Mesenchymal stem cell (in vitro differentiated cells and primary cell): ENCODE data around the gene TAOK1.
A peak's percentile ranks its signal among the peaks of the same experiment; 100 is the strongest.

Source experiments
- DNase-seq: peaks from one replicate; pipeline ENCODE4 v3.0.0-alpha.2; 2013
- H2AFZ ChIP-seq: one replicate; pipeline ENCODE4 v1.6.1; 2013; ENCODE audit warnings: low read depth, mild to moderate bottlenecking, control low read depth, inconsistent platforms, low read length, moderate library complexity
- H2AK5ac ChIP-seq: 2 replicates; pipeline ENCODE4 v1.6.1; 2013; ENCODE audit warnings: low read length, moderate library complexity, mild to moderate bottlenecking, inconsistent platforms; ENCODE audit not compliant: severe bottlenecking
- H2BK120ac ChIP-seq: one replicate; pipeline ENCODE4 v1.6.1; 2013; ENCODE audit warnings: low read depth, mild to moderate bottlenecking, inconsistent platforms, low read length, moderate library complexity
- H2BK12ac ChIP-seq, 2 experiments: one replicate each; pipeline ENCODE4 v1.6.1; 2013; ENCODE audit warnings: inconsistent platforms in 2 of 2, low read length in 2 of 2, mild to moderate bottlenecking in 2 of 2, moderate library complexity in 2 of 2, control low read depth in 1 of 2
- H2BK15ac ChIP-seq: one replicate; pipeline ENCODE4 v1.6.1; 2013; ENCODE audit warnings: mild to moderate bottlenecking, low read depth, inconsistent platforms; ENCODE audit not compliant: poor library complexity, severe bottlenecking
- H2BK5ac ChIP-seq: 2 replicates; pipeline ENCODE4 v1.6.1; 2013; ENCODE audit warnings: low read depth, mild to moderate bottlenecking, low read length, control low read depth, inconsistent platforms; ENCODE audit not compliant: poor library complexity, severe bottlenecking
- H3K14ac ChIP-seq, 2 experiments: one replicate each; pipeline ENCODE4 v1.6.1; 2013; ENCODE audit warnings: inconsistent platforms in 2 of 2, low read length in 2 of 2, control low read depth in 1 of 2, mild to moderate bottlenecking in 1 of 2, moderate library complexity in 1 of 2
- H3K18ac ChIP-seq, 2 experiments: one replicate each; pipeline ENCODE4 v1.6.1; 2013; ENCODE audit warnings: inconsistent platforms in 2 of 2, low read length in 2 of 2, control low read depth in 1 of 2, low read depth in 1 of 2, mild to moderate bottlenecking in 1 of 2
- H3K23ac ChIP-seq, 2 experiments: one replicate each; pipeline ENCODE4 v1.6.1; 2013; ENCODE audit warnings: inconsistent platforms in 2 of 2, low read length in 2 of 2, mild to moderate bottlenecking in 2 of 2, moderate library complexity in 2 of 2, control low read depth in 1 of 2
- H3K27ac ChIP-seq: 2 replicates; pipeline ENCODE4 v1.5.1; 2013; ENCODE audit warnings: mild to moderate bottlenecking, moderate library complexity, low read length, control low read depth, inconsistent platforms; ENCODE audit not compliant: poor library complexity, severe bottlenecking
- H3K27me3 ChIP-seq, 2 experiments: 2 replicates each; pipeline versions ENCODE4 v1.6.1 to v1.7.0; 2013; ENCODE audit warnings: low read length in 2 of 2, mild to moderate bottlenecking in 2 of 2, moderate library complexity in 2 of 2, control low read depth in 1 of 2, inconsistent platforms in 1 of 2; ENCODE audit not compliant: control insufficient read depth in 1 of 2, insufficient read depth in 1 of 2
- H3K36me3 ChIP-seq, 2 experiments: 2 replicates each; pipeline versions ENCODE4 v1.6.1 to v1.7.0; 2013; ENCODE audit warnings: low read length in 2 of 2, control low read depth in 1 of 2, inconsistent platforms in 1 of 2, low read depth in 1 of 2, mild to moderate bottlenecking in 1 of 2; ENCODE audit not compliant: insufficient read depth in 2 of 2, control insufficient read depth in 1 of 2
- H3K4ac ChIP-seq, 2 experiments: one replicate each; pipeline ENCODE4 v1.6.1; 2013; ENCODE audit warnings: inconsistent platforms in 2 of 2, low read length in 2 of 2, mild to moderate bottlenecking in 2 of 2, moderate library complexity in 2 of 2, control low read depth in 1 of 2, low read depth in 1 of 2
- H3K4me1 ChIP-seq: 2 replicates; pipeline ENCODE4 v1.6.1; 2013; ENCODE audit warnings: low read depth, low read length, control low read depth; ENCODE audit not compliant: control insufficient read depth, insufficient read depth
- H3K4me2 ChIP-seq: 2 replicates; pipeline ENCODE4 v1.6.1; 2013; ENCODE audit warnings: low read length, mild to moderate bottlenecking, inconsistent platforms; ENCODE audit not compliant: poor library complexity, severe bottlenecking
- H3K4me3 ChIP-seq, 2 experiments: 2 replicates each; pipeline versions ENCODE4 v1.5.1 to v1.7.0; 2013; ENCODE audit warnings: low read length in 2 of 2, mild to moderate bottlenecking in 2 of 2, control low read depth in 1 of 2, low read depth in 1 of 2; ENCODE audit not compliant: insufficient read depth in 1 of 2
- H3K79me1 ChIP-seq: replicated peaks from 2 replicates; pipeline ENCODE4 v1.6.1; 2013; ENCODE audit warnings: mild to moderate bottlenecking, control low read depth, low read length, inconsistent platforms; ENCODE audit not compliant: poor library complexity, severe bottlenecking
- H3K9ac ChIP-seq: 2 replicates; pipeline ENCODE4 v1.7.0; 2013; ENCODE audit warnings: mild to moderate bottlenecking, low read length, moderate library complexity
- H3K9me3 ChIP-seq: 2 replicates; pipeline ENCODE4 v1.7.0; 2013; ENCODE audit warnings: mild to moderate bottlenecking, low read length; ENCODE audit not compliant: control insufficient read depth
- H4K8ac ChIP-seq: one replicate; pipeline ENCODE4 v1.6.1; 2013; ENCODE audit warnings: inconsistent platforms, mild to moderate bottlenecking, low read length, moderate library complexity
- H4K91ac ChIP-seq: one replicate; pipeline ENCODE4 v1.6.1; 2013; ENCODE audit warnings: mild to moderate bottlenecking, low read length, inconsistent platforms
- WGBS: methylation state at CpG from one replicate; pipeline ENCODE4 v1.1.7; 2013; ENCODE audit warnings: mixed read lengths; 5-methylcytosine and 5-hydroxymethylcytosine counted together

TAOK1 gene

GRCh38 chr17:29573558-29573869, 183.4 kb downstream of the TAOK1 start:
- Histone ChIP-seq H3K9ac (no peak overlapping the region), H2AK5ac (no peak overlapping the region), H3K14ac (peak overlapping the region in 1 of 2 experiments; percentile 20), H2BK12ac (peak overlapping the region in 1 of 2 experiments; percentile 31), H2BK5ac (no peak overlapping the region), H4K91ac (no peak overlapping the region), H3K4me3 (no peak overlapping the region), H2BK15ac (no peak overlapping the region), H3K4me1 (peaks cover 28% of the 10 kb centered on the region), H3K79me1 (peaks cover 26% of the 10 kb centered on the region), H3K27ac (no peak overlapping the region), H2AFZ (no peak overlapping the region), H3K4me2 (no peak overlapping the region), H3K4ac (peak overlapping the region in 1 of 2 experiments; percentile 26), H3K18ac (no peak overlapping the region), H3K27me3 (no peaks in the 10 kb centered on the region), H3K9me3 (no peaks in the 10 kb centered on the region), H3K36me3 (peaks cover 73 to 74% of the 10 kb centered on the region in 2 experiments), H2BK120ac (no peak overlapping the region), H3K23ac (no peak overlapping the region), H4K8ac (no peak overlapping the region)
- no peak for DNase-seq
- WGBS = 92% methylated on average over 5 of the region's 6 CpGs

GRCh38 chr17:29573871-29574731, 183.9 kb downstream of the TAOK1 start:
- Histone ChIP-seq H2AK5ac (no peak overlapping the region), H3K27me3 (no peaks in the 10 kb centered on the region), H2BK12ac (no peak overlapping the region), H3K36me3 (peaks cover 79 to 80% of the 10 kb centered on the region in 2 experiments), H3K4me3 (no peak overlapping the region), H2BK15ac (no peak overlapping the region), H3K79me1 (peaks cover 30% of the 10 kb centered on the region), H4K8ac (no peak overlapping the region), H3K27ac (no peak overlapping the region), H2BK120ac (no peak overlapping the region), H3K4me2 (no peak overlapping the region), H3K18ac (no peak overlapping the region), H3K9me3 (no peaks in the 10 kb centered on the region), H4K91ac (no peak overlapping the region), H3K14ac (no peak overlapping the region), H2AFZ (no peak overlapping the region), H3K23ac (no peak overlapping the region), H3K9ac (no peak overlapping the region), H2BK5ac (no peak overlapping the region), H3K4me1 (peaks cover 26% of the 10 kb centered on the region), H3K4ac (no peak overlapping the region)
- DNase-seq = no peak
- WGBS = 96% methylated on average over 13 of the region's 14 CpGs

GRCh38 chr17:29574732-29575510, 184.8 kb downstream of the TAOK1 start:
- no peak overlapping the region for H4K91ac ChIP-seq
- peaks cover 20% of the 10 kb centered on the region for H3K4me1 ChIP-seq
- H4K8ac ChIP-seq = no peak overlapping the region
- H3K4me3 ChIP-seq = no peak overlapping the region
- H3K36me3 ChIP-seq = peaks cover 86 to 87% of the 10 kb centered on the region in 2 experiments
- H3K4me2 ChIP-seq = no peak overlapping the region
- WGBS = 96% methylated on average over 17 of the region's 17 CpGs
- H2BK15ac ChIP-seq = no peak overlapping the region
- H3K79me1 ChIP-seq = peaks cover 36% of the 10 kb centered on the region
- no peak overlapping the region for H3K14ac ChIP-seq
- no peaks in the 10 kb centered on the region for H3K9me3 ChIP-seq
- H2BK5ac ChIP-seq = no peak overlapping the region
- H2AFZ ChIP-seq = no peak overlapping the region
- H2BK12ac ChIP-seq = no peak overlapping the region
- H3K4ac ChIP-seq = no peak overlapping the region
- no peak overlapping the region for H2BK120ac ChIP-seq
- H3K27ac ChIP-seq = no peak overlapping the region
- no peak overlapping the region for H3K23ac ChIP-seq
- no peak for DNase-seq
- H3K18ac ChIP-seq = no peak overlapping the region
- no peak overlapping the region for H2AK5ac ChIP-seq
- H3K9ac ChIP-seq = no peak overlapping the region
- H3K27me3 ChIP-seq = no peaks in the 10 kb centered on the region

GRCh38 chr17:29575511-29576213, 185.5 kb downstream of the TAOK1 start:
- no peak overlapping the region for H4K8ac ChIP-seq
- WGBS = 95% methylated on average over 28 of the region's 28 CpGs
- no peak overlapping the region for H3K23ac ChIP-seq

More at GRCh38 chr17:29575511-29576213, 185.5 kb downstream of the TAOK1 start:
- Histone ChIP-seq H2AFZ (no peak overlapping the region), H3K79me1 (peaks cover 33% of the 10 kb centered on the region), H2BK15ac (no peak overlapping the region), H3K4me3 (no peak overlapping the region), H3K4ac (no peak overlapping the region), H2BK12ac (no peak overlapping the region), H3K14ac (no peak overlapping the region), H3K4me2 (no peak overlapping the region), H3K9me3 (no peaks in the 10 kb centered on the region), H4K91ac (no peak overlapping the region), H2BK120ac (no peak overlapping the region), H2AK5ac (no peak overlapping the region), H2BK5ac (no peak overlapping the region), H3K18ac (no peak overlapping the region), H3K27me3 (no peaks in the 10 kb centered on the region), H3K4me1 (peaks cover 20% of the 10 kb centered on the region), H3K9ac (no peak overlapping the region), H3K36me3 (peaks cover 87 to 91% of the 10 kb centered on the region in 2 experiments), H3K27ac (no peak overlapping the region)
- DNase-seq = no peak
